Stimulated activated CD4-positive, alpha-beta T cell treated with anti-CD3 and anti-CD28 coated beads, Interleukin-1b, Interleukin-23, amount 100 ng/mL, for 48 hours (primary cell): Measurements from ENCODE around the gene GSK3B.

Source experiments
- DNase-seq: peaks from one replicate; pipeline ENCODE4 v3.0.0-alpha.2; 2020

The GSK3B gene

DNA sequence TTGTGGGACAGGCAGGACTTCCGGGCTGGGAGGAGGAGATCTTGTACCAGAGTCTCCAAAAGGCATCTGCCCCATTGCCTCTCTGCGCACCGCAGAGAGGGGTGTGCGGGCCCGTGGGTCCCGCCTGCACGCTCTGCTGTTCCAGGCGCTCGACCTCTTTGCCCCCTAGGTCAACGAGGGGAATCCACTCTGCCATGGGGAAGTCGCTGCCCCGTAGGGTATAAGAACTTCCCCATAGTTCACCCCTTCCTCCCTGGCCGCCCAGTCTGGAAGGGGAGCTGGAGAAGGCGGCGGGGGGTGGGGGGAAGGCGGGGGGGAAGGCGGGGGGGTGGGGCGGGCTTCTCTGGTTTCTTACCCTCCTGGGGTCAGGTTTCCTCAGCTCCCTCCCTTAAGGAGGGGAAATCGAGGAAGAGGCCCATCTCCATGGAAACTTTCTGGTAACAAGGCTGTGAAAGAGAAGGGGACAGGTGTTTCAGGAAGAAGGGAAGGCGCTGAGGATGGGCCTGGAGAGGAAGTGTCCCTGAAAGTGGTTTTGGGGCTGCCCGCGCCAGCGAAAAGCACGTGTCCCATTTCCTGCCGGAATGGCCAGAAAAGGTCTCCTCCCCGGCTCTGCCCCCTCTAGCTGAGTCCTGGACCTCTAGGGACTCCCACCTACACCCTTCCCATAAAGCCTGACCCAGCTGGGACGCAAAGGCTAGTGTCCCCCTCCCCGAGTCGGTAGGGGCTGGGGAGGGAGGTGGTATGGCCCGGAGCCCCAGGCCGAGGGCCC is 284.8 kb downstream of the GSK3B start:
- DNase-seq: peak; percentile 6

DNA sequence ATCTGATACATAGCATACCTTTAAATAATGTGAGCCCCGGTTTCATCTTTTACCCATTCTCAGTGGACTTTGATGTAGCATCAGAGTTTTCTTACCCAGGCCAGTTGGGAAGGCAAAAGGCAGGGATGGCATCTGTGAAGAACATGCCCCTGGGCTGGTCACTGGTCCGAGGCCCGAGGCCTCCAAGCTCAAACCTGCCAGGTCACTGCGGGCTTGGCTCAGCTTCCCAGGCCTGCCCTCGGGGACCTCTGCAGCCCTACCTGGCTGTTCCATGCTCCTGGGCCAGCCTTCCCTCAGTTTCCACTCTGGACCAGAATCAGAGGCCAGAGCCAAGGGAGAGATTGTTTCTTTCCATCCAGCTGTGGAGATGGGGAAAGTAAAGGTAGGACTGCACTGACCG is 285.4 kb downstream of the GSK3B start:
- no peak for DNase-seq

DNA sequence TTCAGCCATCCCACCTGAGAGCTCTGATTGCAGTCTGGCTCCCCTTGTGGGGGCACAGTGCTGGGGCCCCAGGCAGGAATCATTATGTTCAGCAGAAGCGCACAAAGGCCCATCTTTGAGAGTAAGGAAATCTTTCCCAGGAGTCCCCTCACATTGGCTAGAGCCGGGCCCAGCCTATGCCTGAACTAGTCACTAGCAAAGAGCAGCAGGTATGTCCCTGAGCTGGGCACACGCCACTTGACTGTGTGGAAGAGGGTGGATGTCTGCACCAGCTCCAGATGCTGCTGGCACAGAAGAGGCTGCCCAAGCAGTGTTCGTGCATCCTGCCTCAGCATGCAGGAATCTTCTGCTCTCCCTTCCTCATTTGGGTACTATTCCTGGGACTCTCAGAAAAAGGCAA is 286.0 kb downstream of the GSK3B start:
- no peak for DNase-seq

DNA sequence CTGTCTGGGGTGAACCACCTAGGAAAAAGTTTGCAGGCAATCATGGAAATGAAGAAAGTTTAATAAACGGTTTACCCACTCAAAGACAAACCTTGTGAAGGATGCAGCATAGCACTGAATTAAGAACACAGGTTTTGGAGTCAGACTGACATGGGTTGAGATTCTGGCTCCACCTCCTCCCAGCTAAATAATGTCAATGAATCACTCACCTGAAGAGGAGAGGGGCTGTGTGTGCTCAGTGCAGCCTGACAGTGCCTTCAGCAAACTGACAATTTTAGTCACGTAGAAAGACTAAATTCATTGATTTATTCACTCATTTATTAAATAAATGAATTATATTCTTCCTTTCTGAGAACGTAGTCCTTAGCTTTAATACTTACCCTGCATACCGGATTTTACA is 293.4 kb downstream of the GSK3B start:
- DNase-seq: no peak

DNA sequence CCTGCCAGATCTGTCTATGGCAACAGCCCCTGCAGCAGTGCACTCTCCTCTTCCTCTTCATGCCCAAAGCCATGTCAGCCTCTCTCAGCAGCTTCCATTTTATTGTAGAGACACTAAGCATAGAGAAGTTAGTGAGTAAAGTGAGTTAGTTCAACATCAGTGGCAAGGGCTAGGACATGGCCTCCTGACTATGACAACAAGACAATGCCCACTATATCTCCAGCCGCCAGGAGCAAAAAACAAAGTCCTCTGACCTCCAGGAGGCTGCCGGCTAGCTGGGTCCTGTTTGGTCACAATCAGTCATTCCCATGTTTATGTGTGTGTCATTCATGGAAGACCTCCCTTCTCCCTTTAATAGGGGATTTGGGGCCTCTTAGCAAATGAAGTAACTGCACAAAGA is 297.5 kb downstream of the GSK3B start:
- DNase-seq: no peak

DNA sequence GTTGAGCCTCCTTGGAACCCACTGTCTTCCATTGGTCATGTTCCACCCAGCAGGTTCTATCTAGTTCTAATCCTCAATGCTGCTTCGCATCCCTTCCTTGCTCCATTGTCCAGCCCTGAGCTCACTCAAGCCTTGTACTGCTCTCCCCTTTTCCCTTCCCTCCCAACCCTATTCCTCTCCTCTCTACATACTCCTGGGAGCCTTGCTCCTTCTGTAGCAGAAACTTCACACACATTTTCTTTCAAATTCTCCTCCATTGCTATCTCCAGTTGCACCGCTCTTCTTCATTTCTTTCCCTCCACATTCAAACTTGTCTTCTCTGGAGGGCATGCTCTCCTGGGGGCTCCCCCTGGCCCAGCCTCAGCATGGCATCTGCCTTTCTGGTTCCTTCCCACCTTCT is 297.9 kb downstream of the GSK3B start:
- DNase-seq: no peak

DNA sequence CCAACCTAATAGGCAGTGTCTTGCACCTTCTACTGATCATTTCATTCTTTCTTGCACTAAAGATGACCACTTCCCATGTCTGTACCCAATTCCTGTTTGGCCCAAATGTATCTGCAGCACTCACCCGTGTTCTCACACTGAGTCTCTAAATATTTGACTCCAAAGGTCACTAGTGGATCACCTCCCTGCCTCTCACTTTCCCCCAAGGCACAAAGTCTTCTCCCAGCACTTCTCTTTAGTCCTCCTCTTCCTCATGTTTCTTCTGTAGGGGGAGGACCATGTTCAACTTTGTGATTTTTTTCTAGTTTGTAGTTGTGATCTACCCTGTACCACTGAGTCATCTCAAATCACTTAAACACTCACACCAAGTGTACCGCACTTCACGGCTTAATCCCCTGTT is 298.4 kb downstream of the GSK3B start:
- no peak for DNase-seq

DNA sequence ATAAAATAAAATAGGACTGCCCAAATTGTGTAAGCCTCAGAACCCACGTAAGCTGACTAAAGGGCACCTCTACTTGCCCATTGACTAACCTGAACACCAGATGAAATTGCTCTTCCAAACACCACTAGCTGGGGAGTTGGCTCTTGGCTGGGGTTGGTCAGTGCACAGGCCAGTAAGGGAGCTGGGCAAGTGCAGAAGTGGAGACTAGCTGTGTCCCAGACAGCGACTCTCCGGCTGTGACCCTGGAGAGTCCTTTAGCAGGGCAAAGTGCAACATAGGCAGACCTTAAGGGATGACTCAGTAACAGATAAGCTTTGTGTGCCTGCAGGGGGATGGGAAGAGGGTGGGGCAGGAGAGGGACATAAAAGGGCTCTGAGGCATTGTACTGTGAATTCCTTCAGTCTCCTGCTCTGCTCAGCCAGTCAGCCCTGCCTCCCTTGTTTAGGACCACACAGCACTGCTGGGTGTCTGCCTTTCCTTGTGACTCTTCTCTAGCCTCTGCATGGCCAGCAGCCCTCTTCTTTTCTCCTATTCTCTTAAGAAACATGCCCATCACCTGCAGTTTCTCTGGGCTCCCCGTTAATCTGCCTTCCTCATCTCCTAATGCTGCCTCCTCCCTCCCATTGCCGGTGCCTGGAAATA is 299.2 kb downstream of the GSK3B start:
- DNase-seq: no peak

DNA sequence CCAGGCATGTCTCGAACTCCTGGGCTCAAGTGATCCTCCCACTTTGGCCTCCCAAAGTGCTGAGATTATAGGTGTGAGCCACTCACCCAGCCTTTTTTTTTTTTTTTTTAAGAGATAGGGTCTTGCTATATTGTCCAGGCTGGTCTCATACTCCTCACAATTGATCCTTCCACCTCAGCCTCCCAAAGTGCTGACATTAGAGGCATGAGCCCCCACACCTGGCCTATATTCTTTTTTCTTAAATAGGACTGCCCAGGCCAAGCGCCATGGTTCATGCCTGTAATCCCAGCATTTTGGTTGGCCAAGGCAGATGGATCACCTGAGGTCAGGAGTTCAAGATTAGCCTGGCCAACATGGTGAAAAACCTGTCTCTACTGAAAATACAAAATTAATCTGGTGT is 299.8 kb downstream of the GSK3B start:
- DNase-seq: no peak

DNA sequence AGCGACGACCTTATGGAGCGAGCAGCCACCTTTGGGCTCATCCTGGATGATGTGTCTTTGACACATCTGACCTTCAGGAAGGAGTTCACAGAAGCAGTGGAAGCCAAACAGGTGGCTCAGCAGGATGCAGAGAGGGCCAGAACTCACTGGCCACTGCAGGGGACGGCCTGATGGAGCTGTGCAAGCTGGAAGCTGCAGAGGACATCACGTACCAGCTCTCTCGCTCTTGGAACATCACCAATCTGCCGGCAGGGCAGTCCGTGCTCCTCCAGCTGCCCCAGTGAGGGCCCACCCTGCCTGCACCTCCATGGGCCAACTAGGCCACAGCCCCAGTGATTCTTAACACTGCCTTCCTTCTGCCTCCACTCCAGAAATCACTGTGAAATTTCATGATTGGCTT is 302.0 kb downstream of the GSK3B start:
- DNase-seq: no peak

DNA sequence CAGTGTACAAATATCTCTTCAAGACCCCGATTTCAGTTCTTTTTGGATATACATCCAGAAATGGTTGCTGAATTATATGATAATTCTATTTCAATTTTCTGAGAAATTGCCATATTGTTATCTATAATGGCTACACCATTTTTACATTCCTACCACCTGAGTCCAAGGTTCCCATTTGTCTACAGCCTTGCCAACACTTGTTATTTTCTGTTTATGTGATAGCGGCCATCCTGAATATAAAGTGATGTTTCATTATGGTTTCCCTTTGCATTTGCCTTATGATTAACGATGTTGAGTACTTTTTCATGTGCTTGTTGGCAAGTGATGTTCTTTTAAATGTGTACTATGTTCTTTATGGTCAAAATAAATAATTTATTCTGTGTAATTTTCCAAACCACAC is 303.9 kb downstream of the GSK3B start:
- no peak for DNase-seq

DNA sequence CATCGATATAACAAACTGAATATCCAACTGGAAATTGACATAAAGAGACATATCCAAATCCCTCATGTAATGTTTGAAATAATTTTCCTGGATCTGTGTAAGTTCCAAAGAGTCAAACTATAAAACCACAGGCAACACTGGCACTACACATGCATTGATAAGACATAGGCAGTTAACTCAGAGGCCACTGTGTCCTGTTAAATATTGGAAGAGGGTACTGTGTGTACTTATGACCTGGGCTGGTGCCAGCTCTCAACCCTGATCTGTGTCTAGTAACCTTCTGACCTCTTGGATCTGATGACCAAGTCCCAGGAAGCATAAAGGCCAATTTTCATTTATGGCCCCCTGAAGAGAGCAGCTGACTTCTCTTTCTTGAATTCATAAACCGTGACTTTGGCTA is 307.8 kb downstream of the GSK3B start:
- no peak for DNase-seq

DNA sequence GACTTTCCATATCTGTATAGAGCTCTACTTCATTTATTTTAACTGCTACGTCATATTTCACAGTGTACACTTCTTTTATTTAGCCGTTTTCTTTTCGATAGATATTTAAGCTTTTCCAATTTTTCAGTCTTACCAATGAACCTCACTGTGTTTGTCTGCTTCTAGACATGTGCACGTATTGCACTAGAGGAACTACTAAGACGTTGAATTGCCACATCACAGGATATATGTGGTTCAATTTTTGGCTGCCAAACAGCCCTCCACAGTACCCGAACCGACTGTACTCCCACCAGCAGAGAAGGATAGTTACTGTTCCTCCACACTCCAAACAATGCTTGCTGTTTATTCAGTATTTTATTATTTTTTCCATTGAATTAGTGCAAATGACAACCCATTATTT is 310.4 kb downstream of the GSK3B start:
- DNase-seq: no peak

DNA sequence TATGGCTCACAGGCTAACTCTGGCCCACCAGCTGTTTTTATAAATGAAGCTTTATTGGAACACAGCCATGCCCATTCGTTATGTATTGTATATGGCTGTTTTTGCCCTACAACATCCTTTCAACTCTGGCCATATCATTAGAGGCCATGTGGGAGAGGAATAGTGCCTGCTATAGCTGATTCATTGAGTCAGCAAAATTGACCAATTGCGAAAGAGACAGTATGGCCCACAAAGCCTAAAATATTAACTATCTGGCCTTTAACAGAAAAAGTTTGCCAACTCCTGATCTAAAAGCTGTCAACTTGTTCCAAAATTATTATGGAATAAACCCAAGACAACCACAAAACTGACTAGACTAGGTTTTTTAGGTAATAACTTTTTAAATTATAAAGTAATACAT is 311.0 kb downstream of the GSK3B start:
- no peak for DNase-seq

DNA sequence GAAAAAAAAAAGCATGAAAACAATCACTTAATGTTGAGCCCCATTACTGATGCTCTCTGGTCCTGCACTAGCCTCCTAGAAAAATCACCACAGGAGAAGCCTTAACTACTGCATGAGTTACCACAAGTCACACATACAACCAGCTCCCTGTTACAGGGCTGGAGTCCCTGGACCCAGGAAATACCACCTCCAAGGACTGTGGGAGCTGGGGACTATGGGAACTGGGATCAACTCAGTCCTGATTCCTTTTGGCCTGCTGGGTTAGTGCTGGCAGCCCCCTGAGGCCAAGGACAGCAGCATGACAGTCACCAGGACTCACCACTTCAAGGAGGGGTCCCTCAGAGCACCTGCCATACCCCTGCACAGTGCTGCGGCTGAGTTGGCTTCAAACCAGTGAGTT is 311.8 kb downstream of the GSK3B start:
- DNase-seq: no peak

DNA sequence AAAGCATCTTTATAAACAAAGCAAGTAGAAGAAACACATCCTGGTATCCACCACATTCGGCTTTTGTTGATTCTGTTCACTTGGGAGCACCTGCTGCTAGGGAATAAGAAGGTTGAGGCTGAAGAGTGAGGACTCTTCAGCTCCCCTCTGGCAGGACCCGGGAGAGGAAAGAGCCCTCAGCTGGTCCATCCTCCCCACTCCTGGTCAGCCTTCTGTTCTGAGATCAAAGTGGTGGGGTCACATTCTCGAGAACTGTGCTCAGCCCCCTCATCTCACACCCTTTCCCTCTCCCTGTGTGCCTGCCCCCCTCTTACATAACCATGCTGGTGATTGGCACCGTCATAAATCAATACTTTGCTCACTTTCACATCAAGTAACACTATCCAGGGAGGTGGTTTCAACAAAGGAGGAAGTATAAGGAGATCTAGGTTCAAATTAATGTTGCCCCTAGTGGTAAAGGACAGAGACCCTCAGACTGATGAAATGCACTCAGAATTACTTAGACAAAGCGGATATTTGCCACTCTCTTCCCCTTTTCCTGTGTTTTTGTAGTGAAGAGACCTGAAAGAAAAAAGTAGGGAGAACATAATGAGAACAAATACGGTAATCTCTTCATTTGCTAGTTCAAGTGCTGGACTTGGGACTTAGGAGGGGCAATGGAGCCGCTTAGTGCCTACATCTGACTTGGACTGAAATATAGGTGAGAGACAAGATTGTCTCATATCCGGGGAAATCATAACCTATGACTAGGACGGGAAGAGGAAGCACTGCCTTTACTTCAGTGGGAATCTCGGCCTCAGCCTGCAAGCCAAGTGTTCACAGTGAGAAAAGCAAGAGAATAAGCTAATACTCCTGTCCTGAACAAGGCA is 312.7 kb downstream of the GSK3B start, which contains the start of gene NR1I2:
Gene NR1I2 (plus strand): TSS at position 772 of the 869 bp plus-strand sequence.
- no peak for DNase-seq

DNA sequence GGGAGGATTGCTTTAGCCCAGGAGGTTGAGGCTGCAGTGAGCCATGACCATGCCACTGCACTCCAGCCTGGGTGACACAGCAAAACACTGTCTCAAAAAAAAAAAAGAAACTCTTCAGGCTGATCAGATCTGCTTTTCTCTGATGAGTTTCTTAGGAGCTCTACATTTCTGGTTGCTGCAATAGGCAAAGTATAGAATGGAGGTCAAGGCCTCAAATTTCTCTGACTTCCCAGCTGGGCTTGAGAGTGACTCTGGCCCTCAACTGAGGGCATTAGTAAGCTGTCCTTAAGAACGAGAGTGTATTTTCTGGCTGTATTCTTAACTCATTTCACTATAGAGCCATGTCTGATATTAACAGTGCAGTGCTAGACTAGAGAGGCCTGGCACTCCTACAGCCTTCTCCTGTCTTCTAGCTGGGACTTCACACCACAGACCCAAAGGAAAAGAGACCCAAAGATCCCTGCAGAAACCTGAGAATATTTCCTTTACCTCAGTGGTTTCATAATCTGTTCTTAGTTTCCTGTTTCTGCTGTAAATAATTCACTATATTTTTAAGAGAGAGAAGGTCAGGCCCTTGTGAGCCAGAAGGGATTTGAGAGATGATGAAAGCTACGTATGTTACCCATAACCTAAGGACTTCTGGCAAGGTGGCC is 314.4 kb downstream of the GSK3B start:
- DNase-seq: no peak

DNA sequence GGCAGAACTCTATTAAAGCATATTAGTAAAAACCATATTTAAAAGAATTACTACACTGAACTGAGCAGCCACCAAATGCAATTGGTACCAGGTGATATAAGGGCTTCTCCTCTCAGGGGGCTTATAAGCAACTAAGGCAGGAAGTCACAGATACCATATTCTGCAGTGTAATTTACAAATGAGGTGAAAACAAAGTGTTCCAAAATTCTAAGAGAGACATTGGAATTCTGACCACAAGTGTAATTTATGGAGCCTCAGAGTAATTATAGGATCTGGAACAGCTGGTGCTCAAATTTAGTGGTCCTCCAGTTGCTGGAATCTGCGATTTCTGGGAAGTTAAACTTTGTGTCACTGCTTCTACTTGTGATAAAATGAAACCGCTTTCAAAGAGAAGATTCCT is 315.4 kb downstream of the GSK3B start:
- no peak for DNase-seq

DNA sequence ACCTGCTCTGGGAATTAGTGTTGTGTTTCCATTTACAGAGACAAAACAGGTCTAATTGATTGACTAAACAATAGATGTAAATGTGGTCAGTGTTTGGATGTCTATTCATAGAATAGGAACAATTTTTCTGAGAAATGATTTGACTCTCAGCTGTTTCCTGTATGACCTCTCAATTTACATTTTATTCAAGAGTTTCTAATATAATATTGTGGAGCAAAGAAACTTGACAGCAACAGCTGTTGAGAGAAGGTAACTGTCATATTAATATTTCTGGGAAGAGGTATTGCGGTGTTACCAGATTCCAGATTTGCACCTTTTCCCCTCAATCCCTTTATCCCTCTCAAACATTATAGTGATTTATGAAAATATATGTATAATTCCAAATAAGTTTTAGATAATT is 316.1 kb downstream of the GSK3B start:
- DNase-seq: no peak

DNA sequence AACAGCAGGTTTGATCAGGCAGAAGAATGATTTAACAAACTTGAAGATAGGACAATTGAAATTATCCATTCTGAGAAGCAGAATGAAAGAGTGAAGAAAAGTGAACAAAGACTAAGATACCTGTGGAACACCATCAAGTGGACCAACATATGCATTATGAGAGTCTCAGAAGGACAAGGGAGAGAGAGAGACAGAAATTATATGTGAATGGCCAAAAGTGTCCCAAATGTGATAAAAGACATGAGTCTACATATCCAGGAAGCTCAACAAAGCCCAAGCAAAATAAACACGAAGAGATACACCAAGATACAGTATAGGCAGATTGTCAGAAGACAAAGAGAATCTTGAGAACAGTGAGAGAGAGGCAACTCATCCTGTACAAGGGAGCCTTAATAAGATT is 317.9 kb downstream of the GSK3B start:
- DNase-seq: no peak

DNA sequence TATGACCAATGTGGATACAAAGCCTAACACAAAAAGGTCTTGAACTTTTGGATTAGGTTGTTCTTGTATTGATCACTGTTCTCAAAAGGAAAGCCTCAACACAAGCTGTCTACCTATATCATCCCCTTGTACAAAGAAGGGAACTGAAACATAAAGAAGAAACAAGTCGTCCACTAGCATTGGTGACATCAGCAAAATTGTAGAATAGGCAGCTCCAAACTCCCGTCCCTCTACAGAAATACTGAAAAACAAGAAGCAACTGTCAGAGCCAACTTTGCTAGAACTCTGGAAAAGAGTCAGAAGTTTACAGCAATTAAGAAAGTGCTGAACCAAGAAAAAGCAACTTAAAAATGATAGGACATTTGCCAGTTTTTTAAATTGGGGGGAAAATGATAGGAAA is 319.8 kb downstream of the GSK3B start:
- DNase-seq: no peak
